ENCODE measurements around the gene GRID1.

- TF ChIP-seq ATF3 (CRISPR knock-in tag; conservative IDR thresholded peaks at IDR 0.05) = no peak
- no peak for TF ChIP-seq CTCF (IDR thresholded peaks at IDR 0.05)
Measured at GRCh38 chr10:86385806-86386205, 19.2 kb upstream of the GRID1 start.

Measured in WTC11 (cell line).